Ascending aorta (tissue), 2 donors: ENCODE data around the gene STK32C. TPM values are rescaled to one million over a fixed set of nuclear protein-coding genes. Genes with fewer than 3 reads are reported as not detected.
"Not testable (repeated sequence)": the region's sequence is repeated elsewhere in the genome, so short reads cannot be mapped to it uniquely, and the experiment has no call there.

ENCODE experiments used
- DNase-seq, 2 donors: peaks; one replicate each; pipeline ENCODE4 v3.0.0-alpha.2; 2019; ENCODE audit warnings: low spot score in 2 of 2
- H3K27ac ChIP-seq, 2 donors: fragments of 200-600 bp; sonication (generic); one replicate each; pipeline ENCODE4 v1.5.1; 2016 to 2017; ENCODE audit warnings: mild to moderate bottlenecking in 1 of 2
- H3K27me3 ChIP-seq: fragments of 200-600 bp; sonication (generic); one replicate; pipeline ENCODE4 v1.5.1; 2017
- H3K36me3 ChIP-seq, 2 donors: fragments of 200-600 bp; sonication (generic); one replicate each; pipeline ENCODE4 v1.5.1; 2016
- H3K4me1 ChIP-seq, 2 donors: fragments of 200-600 bp; sonication (generic); one replicate each; pipeline ENCODE4 v1.5.1; 2016 to 2017; ENCODE audit warnings: mild to moderate bottlenecking in 1 of 2
- H3K4me3 ChIP-seq, 2 donors: fragments of 200-600 bp; sonication (generic); one replicate each; pipeline ENCODE4 v1.5.1; 2016 to 2017; ENCODE audit warnings: mild to moderate bottlenecking in 1 of 2
- H3K9me3 ChIP-seq, 2 donors: fragments of 200-600 bp; sonication (generic); one replicate each; pipeline ENCODE4 v1.5.1; 2016
- intact Hi-C: fragments of 100-400 bp; cut with DNase I; formaldehyde crosslinking; loops from one replicate; pipeline ENCODE4 v1.15.1; 2023
- total RNA-seq: library from RNA; depleted of rRNA; stranded (reverse); fragments of >200 nt; gene quantifications from one replicate; pipeline ENCODE4 v1.1.0, GENCODE V29; 2016
- TF ChIP-seq, protein P1 (sequence below), 3 experiments: fragments of 200-600 bp in 2 of 3; fragments of 450-650 bp in 1 of 3; sonication (generic) in 2 of 3; IDR thresholded peaks; one replicate each; pipeline ENCODE4 v1.5.1; 2016 to 2019; ENCODE audit warnings: antibody characterized with exemption in 3 of 3, mild to moderate bottlenecking in 1 of 3, moderate library complexity in 1 of 3

The STK32C gene
- total RNA-seq, 1 donor from 2014 or later = 16.2 TPM

DNA sequence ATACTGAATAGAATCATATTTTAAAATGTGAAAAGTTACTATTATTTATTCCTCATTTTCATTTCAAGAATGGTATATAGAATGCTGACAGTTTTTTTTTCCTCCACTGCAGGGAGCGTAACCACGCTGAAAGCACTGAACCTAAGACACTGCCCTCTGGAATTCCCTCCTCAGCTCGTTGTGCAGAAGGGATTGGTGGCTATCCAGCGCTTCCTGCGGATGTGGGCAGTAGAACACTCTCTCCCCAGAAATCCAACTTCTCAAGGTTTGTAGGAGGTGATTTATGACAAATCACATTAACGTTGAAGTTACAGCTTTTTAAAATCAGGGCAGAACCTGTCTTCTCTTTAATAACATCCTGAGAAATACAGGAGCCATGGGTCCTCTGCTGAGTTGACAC lies 36.6 kb upstream of the STK32C start:
- peaks cover 4 to 15% of the 10 kb centered on the region in 2 donors for H3K36me3 ChIP-seq
- TF ChIP-seq, protein P1, sequence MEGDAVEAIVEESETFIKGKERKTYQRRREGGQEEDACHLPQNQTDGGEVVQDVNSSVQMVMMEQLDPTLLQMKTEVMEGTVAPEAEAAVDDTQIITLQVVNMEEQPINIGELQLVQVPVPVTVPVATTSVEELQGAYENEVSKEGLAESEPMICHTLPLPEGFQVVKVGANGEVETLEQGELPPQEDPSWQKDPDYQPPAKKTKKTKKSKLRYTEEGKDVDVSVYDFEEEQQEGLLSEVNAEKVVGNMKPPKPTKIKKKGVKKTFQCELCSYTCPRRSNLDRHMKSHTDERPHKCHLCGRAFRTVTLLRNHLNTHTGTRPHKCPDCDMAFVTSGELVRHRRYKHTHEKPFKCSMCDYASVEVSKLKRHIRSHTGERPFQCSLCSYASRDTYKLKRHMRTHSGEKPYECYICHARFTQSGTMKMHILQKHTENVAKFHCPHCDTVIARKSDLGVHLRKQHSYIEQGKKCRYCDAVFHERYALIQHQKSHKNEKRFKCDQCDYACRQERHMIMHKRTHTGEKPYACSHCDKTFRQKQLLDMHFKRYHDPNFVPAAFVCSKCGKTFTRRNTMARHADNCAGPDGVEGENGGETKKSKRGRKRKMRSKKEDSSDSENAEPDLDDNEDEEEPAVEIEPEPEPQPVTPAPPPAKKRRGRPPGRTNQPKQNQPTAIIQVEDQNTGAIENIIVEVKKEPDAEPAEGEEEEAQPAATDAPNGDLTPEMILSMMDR (IDR thresholded peaks at IDR 0.05) = no peak
- no peak overlapping the region for H3K4me3 ChIP-seq
- no peaks in the 10 kb centered on the region for H3K4me1 ChIP-seq
- H3K9me3 ChIP-seq = peaks cover 0 to 3% of the 10 kb centered on the region in 2 donors
- no peak for DNase-seq
- no peaks in the 10 kb centered on the region for H3K27me3 ChIP-seq
- intact Hi-C loops = no loop called here
- no peak overlapping the region for H3K27ac ChIP-seq

DNA sequence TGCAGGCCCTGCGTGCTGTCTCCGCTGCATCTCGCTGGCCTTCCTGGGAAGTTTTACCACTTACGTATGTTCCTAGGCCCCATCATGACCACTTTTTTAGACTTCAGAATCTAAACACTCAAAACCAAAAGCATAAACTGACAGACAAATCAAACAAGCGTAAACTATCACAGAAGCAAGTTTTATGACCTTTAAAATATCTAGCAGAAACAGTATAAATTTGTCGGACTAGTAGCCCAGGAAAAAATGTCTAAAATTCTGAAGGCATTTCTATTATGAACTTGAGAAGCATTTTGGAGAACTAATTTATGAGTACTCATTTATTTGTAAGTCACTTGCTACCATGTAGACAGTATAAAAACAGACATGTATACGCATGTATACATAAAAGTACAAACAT lies 34.8 kb upstream of the STK32C start:
- TF ChIP-seq, protein P1 (IDR thresholded peaks at IDR 0.05) = no peak
- Histone ChIP-seq H3K9me3 (peaks cover 0 to 3% of the 10 kb centered on the region in 2 donors), H3K36me3 (peaks cover 0 to 17% of the 10 kb centered on the region in 2 donors), H3K27ac (no peak overlapping the region), H3K4me1 (no peaks in the 10 kb centered on the region), H3K4me3 (no peak overlapping the region), H3K27me3 (no peaks in the 10 kb centered on the region)
- intact Hi-C loops = no loop called here
- no peak for DNase-seq

DNA sequence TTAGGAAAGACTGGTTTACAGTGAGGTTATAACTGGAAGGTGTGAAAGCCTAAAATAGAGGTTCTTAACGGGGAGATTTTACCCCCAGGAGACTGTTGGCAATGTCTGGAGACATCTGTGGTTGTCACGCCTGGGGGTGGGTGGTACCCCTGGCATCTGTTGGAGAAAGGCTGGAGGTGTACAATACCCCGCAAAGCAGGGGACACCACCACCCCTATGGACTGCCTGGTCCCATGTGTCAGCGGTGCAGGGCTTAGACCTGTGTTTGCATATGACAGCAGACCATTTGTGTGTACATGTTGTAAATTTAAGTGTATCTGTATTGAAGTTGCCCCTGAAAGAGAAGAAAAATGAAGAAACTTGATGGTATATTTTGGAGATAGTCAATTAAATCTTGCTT lies 34.0 kb upstream of the STK32C start:
- Histone ChIP-seq H3K9me3 (peaks cover 0 to 3% of the 10 kb centered on the region in 2 donors), H3K27me3 (no peaks in the 10 kb centered on the region), H3K4me3 (no peak overlapping the region), H3K27ac (no peak overlapping the region), H3K36me3 (peaks cover 0 to 17% of the 10 kb centered on the region in 2 donors), H3K4me1 (no peaks in the 10 kb centered on the region)
- intact Hi-C loops = no loop called here
- TF ChIP-seq, protein P1 (IDR thresholded peaks at IDR 0.05) = no peak
- DNase-seq = no peak

DNA sequence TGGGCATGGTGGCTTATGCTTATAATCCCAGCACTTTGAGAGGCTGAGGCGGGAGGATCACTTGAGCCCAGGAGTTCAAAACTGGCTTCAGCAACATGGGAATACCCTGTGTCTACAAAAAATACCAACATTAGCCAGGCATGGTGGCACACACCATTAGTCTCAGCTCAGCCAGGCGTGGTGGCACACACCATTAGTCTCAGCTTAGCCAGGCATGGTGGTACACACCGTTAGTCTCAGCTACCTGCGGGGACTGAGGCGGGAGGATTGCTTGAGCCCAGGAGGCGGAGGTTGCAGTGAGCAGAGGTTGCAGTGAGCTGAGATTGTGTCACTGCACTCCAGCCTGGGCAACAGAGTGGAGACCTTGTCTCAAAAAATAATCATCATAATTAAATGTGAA lies 33.3 kb upstream of the STK32C start:
- H3K36me3 ChIP-seq = peaks cover 0 to 17% of the 10 kb centered on the region in 2 donors
- no peak overlapping the region for H3K27ac ChIP-seq
- no peak for DNase-seq
- peaks cover 0 to 3% of the 10 kb centered on the region in 2 donors for H3K9me3 ChIP-seq
- intact Hi-C loops = no loop called here
- no peaks in the 10 kb centered on the region for H3K27me3 ChIP-seq
- no peak overlapping the region for H3K4me3 ChIP-seq
- TF ChIP-seq, protein P1 (IDR thresholded peaks at IDR 0.05) = no peak
- no peaks in the 10 kb centered on the region for H3K4me1 ChIP-seq

DNA sequence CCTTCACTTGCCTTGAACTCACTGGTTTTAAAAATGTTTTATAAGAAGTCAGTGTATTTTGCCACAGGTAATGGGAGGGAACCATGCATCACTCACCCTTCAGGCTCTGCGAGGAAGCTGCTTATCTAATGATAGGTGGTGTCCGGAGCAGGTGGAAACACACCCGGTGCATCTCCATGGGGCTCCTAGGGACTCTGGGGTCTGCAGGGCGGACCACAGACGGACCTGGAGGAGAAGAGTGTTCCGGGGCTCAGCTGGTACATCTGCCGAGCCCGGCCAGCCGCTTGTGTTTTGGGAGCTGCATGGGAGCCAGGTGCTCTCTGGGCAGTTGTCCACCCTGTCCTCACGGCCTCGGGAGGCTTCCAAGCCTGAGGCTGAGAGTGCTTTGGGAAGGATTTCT lies 31.5 kb upstream of the STK32C start:
- H3K27me3 ChIP-seq = no peaks in the 10 kb centered on the region
- intact Hi-C loops = no loop called here
- H3K9me3 ChIP-seq = peaks cover 0 to 3% of the 10 kb centered on the region in 2 donors
- no peak overlapping the region for H3K4me3 ChIP-seq
- H3K4me1 ChIP-seq = no peaks in the 10 kb centered on the region
- H3K36me3 ChIP-seq = peaks cover 0 to 13% of the 10 kb centered on the region in 2 donors
- TF ChIP-seq, protein P1 (IDR thresholded peaks at IDR 0.05) = no peak
- H3K27ac ChIP-seq = no peak overlapping the region
- no peak for DNase-seq

DNA sequence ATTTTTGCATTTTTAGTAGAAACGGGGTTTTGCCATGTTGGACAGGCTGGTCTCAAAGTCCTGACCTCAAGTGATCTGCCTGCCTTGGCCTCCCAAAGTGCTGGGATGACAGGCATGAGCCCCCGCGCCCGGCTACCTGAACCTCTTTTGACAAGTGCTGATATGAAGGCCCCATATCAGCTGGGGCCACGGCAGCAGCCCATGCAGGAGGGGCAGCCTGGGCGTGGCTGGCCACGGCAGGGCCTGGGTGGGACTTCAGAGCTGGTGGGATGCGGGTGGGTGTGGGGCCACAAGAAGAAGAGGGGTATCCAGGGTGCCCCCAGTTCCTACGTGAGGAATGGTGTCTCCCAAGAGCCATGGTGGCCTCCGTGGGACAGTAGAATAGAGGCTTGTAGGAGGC lies 31.1 kb upstream of the STK32C start:
- no peak overlapping the region for H3K4me3 ChIP-seq

DNA sequence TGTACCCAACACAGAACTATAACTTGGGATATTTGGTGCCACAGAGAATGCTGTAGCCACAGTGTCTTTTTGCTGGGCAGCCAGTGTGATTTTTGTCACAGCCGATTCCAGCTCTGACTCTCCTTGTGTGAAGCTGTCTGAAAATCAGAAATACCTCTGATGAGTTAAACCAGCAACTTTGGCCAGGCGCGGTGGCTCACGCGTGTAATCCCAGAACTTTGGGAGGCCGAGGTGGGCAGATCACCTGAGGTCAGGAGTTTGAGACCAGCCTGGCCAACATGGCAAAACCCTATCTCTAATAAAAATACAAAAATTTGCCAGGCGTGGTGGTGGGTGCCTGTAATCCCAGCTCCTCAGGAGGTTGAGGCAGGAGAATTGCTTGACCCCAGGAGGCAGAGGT lies 30.1 kb upstream of the STK32C start:
- H3K27me3 ChIP-seq, H3K9me3 ChIP-seq, DNase-seq, H3K4me1 ChIP-seq, intact Hi-C loops, H3K27ac ChIP-seq, H3K4me3 ChIP-seq: not testable (repeated sequence)
- peaks cover 0 to 13% of the 10 kb centered on the region in 2 donors for H3K36me3 ChIP-seq

More for the DNA sequence above, 31.1 kb upstream of the STK32C start:
- intact Hi-C loops = no loop called here
- Histone ChIP-seq H3K9me3 (peaks cover 0 to 3% of the 10 kb centered on the region in 2 donors), H3K36me3 (peaks cover 0 to 13% of the 10 kb centered on the region in 2 donors), H3K27ac (no peak overlapping the region), H3K27me3 (no peaks in the 10 kb centered on the region), H3K4me1 (no peaks in the 10 kb centered on the region)
- no peak for DNase-seq
- TF ChIP-seq, protein P1 (IDR thresholded peaks at IDR 0.05) = no peak
